GM12878 (cell line): Measurements from ENCODE around the gene MYOM3.

Experiments
- CHD2 ChIP-seq: IDR thresholded peaks from 2 replicates; pipeline ENCODE4 v1.6.1; 2011; ENCODE audit warnings: low read depth, low read length, improper control_type of control experiment, borderline replicate concordance
- SIN3A ChIP-seq: IDR thresholded peaks from 2 replicates; pipeline ENCODE4 v1.6.1; 2012; ENCODE audit warnings: low read depth, low read length, improper control_type of control experiment

- TF ChIP-seq SIN3A (no peak), CHD2 (no peak)
These were observed 16.6 kb downstream of the MYOM3 start for GRCh38 chr1:24095140-24095859.
